ENCODE measurements around the gene SLU7. TPM values are rescaled to one million over a fixed set of nuclear protein-coding genes. Genes with fewer than 3 reads are reported as not detected.

Gene SLU7
- total RNA-seq, 2 donors from 2014 or later: 18.8 to 42.8 TPM

- Histone ChIP-seq H3K4me1 (peaks cover 19% of the 10 kb centered on the region), H3K27me3 (no peaks in the 10 kb centered on the region), H3K4me3 (no peak overlapping the region), H3K27ac (no peak overlapping the region), H3K9me3 (no peaks in the 10 kb centered on the region), H3K36me3 (replicated peaks in 1 of 2; ENCODE audit: insufficient read depth in 1 of 2, low read depth in 2 of 2) (no peaks in the 10 kb centered on the region)
- ATAC-seq (no peak), DNase-seq (no peak)
- intact Hi-C loops (cut with DNase I): no loop called here
- TF ChIP-seq POLR2A (IDR thresholded peaks at IDR 0.05): no peak
- TF ChIP-seq, protein P1, sequence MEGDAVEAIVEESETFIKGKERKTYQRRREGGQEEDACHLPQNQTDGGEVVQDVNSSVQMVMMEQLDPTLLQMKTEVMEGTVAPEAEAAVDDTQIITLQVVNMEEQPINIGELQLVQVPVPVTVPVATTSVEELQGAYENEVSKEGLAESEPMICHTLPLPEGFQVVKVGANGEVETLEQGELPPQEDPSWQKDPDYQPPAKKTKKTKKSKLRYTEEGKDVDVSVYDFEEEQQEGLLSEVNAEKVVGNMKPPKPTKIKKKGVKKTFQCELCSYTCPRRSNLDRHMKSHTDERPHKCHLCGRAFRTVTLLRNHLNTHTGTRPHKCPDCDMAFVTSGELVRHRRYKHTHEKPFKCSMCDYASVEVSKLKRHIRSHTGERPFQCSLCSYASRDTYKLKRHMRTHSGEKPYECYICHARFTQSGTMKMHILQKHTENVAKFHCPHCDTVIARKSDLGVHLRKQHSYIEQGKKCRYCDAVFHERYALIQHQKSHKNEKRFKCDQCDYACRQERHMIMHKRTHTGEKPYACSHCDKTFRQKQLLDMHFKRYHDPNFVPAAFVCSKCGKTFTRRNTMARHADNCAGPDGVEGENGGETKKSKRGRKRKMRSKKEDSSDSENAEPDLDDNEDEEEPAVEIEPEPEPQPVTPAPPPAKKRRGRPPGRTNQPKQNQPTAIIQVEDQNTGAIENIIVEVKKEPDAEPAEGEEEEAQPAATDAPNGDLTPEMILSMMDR (IDR thresholded peaks at IDR 0.05): no peak
- WGBS, 2 donors: 21 to 47% methylated on average over 2 of the region's 2 CpGs
Observed at GRCh38 chr5:160423099-160423498, 4.2 kb upstream of the SLU7 start.

GRCh38 chr5:160421625-160422258, 2.9 kb upstream of the SLU7 start, which contains the start of gene PTTG1:
TSS of gene PTTG1 (plus strand) at chr5:160421855. CDS start at chr5:160422313, 458 bp downstream.
- no peaks in the 10 kb centered on the region for H3K9me3 ChIP-seq
- H3K27me3 ChIP-seq: no peaks in the 10 kb centered on the region
- peak in 2 of 3 donors; percentile 14 to 19 for TF ChIP-seq POLR2A (IDR thresholded peaks at IDR 0.05)
- TF ChIP-seq, protein P1 (IDR thresholded peaks at IDR 0.05): no peak
- peak within 1 kb of the TSS; percentile 34 to 49 for H3K4me3 ChIP-seq
- no peaks in the 10 kb centered on the region for H3K36me3 ChIP-seq (replicated peaks in 1 of 2; ENCODE audit: insufficient read depth in 1 of 2, low read depth in 2 of 2)
- peaks cover 30% of the 10 kb centered on the region for H3K4me1 ChIP-seq
- DNase-seq (peak; percentile 95 to 98 (median 96)), ATAC-seq (peak; percentile 85)
- peak within 1 kb of the TSS in 2 of 4 donors; percentile 24 to 54 for H3K27ac ChIP-seq
- 2% methylated on average over 30 to 39 of the region's 39 CpGs for WGBS, 2 donors
- intact Hi-C loops (cut with DNase I): no loop called here

DNA sequence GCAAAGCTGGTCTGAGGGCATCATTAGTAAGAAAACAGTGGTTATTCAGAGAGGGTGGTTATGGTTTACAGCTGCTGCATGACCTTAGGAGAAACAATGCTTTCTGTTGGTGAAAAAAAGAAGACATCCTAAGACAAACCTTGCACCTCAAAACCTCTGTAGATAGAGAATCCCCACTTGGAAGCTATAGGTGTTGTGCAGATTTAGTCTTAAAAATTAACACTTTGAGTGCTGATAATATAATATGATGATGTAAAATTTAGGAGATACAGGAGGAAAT, 1.4 kb upstream of the SLU7 start:
- H3K36me3 ChIP-seq (replicated peaks in 1 of 2; ENCODE audit: insufficient read depth in 1 of 2, low read depth in 2 of 2): no peaks in the 10 kb centered on the region
- H3K9me3 ChIP-seq: no peaks in the 10 kb centered on the region
- H3K27ac ChIP-seq: no peak overlapping the region
- TF ChIP-seq POLR2A (IDR thresholded peaks at IDR 0.05): no peak
- H3K4me1 ChIP-seq: peaks cover 34% of the 10 kb centered on the region
- H3K27me3 ChIP-seq: no peaks in the 10 kb centered on the region
- ATAC-seq: no peak
- intact Hi-C loops (cut with DNase I): no loop called here
- H3K4me3 ChIP-seq: no peak overlapping the region
- DNase-seq: no peak

DNA sequence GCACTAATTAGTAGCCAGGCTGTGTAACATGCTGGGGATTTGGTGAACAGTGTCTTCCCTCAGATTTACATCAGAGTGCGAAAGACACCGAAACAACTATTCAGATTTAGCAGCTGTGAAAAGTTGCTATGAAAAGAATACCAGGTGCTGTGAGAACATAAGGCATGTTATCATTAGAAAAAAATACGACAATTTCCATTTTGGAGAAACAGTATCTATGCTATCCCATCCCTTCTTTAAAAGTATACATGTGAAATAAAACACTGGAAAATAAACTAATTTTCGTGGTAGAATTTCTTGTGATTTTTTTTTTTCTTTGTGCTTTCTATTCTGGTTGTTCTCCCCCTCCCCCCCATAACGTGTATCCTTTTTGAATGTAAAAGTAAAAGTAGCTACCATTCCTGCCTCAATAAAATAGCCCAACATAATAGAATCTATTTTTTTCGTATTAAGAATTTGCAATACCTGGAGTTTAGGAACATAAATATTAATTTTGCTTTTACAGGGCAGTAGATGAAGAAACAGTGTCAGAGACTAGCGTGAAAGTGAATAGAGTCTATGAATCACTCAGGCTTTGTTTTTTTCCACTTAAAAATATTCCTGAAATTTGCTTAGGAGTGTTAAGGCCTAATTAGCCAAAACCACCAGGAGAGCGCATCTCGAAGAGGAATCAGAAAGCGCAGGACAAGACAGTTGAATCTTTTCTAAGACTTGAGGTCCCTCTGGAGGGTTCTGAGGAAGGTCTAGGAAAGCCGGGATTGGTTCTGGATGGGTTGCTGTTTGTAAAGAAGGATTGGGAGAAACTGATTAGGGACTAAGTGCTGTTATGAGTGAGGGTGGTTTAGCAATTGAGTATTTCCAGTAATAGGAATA, 813 bp upstream of the SLU7 start:
- Histone ChIP-seq H3K9me3 (no peaks in the 10 kb centered on the region), H3K4me1 (peaks cover 34% of the 10 kb centered on the region), H3K36me3 (replicated peaks in 1 of 2; ENCODE audit: insufficient read depth in 1 of 2, low read depth in 2 of 2) (no peaks in the 10 kb centered on the region), H3K27me3 (no peaks in the 10 kb centered on the region), H3K27ac (peak overlapping the region; percentile 46 to 90 (median 84)), H3K4me3 (peak overlapping the region in 1 of 2 donors; percentile 19)
- whole genome bisulfite sequencing, 2 donors: 36 to 40% methylated on average over 11 of the region's 11 CpGs
- DNase-seq: no peak
- intact Hi-C loops (cut with DNase I): no loop called here
- no peak for TF ChIP-seq POLR2A (IDR thresholded peaks at IDR 0.05)
- no peak for ATAC-seq

DNA sequence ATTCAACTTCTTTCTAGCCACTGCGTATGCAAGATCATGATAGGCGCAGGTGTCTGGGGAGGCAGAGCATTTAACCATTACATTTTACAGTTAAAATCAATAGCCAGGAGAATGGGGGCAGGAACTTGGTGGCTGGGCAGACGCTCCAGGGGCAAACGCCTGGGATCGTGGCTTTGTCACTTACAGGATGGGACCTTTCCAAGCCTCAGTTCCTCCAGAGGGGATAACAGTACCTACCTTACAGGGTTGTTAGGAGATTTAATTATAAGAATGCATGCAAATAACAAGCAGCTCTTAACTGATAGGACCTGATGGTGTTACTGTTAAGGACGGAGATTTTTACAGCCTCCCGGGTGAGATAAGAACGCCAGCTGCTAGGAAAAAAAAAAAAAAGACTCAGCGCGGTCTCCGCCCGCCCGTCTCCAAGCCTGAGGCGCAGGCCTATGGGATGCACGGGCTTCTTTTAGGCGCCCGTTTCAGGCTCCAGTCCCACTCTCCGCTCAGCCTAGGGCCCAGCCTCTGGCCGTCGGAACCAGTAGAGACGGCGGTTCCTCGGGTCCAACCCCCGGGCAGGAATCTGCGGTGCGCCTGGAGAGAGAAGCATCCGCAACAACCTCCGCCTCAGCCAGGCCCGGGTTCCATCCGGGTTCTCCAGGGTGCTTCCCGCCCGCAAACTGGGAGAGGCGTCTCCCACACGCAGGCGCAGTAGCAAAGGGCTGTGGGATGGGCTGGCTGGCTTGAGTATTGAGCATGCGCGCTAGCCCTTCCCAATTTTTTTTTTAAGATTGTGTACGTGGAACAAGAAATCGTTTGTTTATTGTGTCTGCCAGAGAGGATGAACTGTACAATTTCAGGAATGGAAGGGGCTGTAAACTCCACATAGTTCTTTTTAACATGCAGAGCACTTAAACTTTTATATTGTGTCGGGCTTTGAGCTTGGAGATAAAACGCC, 19.2 kb downstream of the SLU7 start, which contains the start of gene FAM200C:
TSS of gene FAM200C (minus strand) at position 653 of the 952 bp plus-strand sequence. CDS start 4,564 bp downstream, outside the sequence.
- H3K27me3 ChIP-seq: no peaks in the 10 kb centered on the region
- H3K9me3 ChIP-seq: no peaks in the 10 kb centered on the region
- H3K27ac ChIP-seq: peak within 1 kb of the TSS; percentile 71 to 94 (median 84)
- WGBS, 2 donors: 1% methylated on average over 35 to 41 of the region's 41 CpGs
- intact Hi-C loops (cut with DNase I): no loop called here
- peaks cover 10 to 25% of the 10 kb centered on the region in 2 donors for H3K36me3 ChIP-seq (replicated peaks in 1 of 2; ENCODE audit: insufficient read depth in 1 of 2, low read depth in 2 of 2)
- DNase-seq: peak; percentile 89 to 94 (median 91)
- H3K4me1 ChIP-seq: peaks cover 33% of the 10 kb centered on the region
- peak; percentile 100 for ATAC-seq
- peak within 1 kb of the TSS; percentile 35 to 73 for H3K4me3 ChIP-seq
- TF ChIP-seq, protein P1 (IDR thresholded peaks at IDR 0.05): no peak
- TF ChIP-seq POLR2A (IDR thresholded peaks at IDR 0.05): peak; percentile 71 to 96 (median 94)

Measured in body of pancreas (tissue), 4 donors.